Hepatocyte (in vitro differentiated cells): ENCODE data around the gene CBR1. TPM values are rescaled to one million over a fixed set of nuclear protein-coding genes. Genes with fewer than 3 reads are reported as not detected.

Experiments
- DNase-seq: peaks from one replicate; pipeline ENCODE4 v3.0.0-alpha.2; 2016; ENCODE audit warnings: low spot score
- H2AFZ ChIP-seq: fragments of 200-600 bp; sonication (generic); 2 replicates; pipeline ENCODE4 v1.6.0; 2016; ENCODE audit warnings: antibody characterized with exemption, mild to moderate bottlenecking
- H3K27ac ChIP-seq: fragments of 200-600 bp; sonication (generic); 2 replicates; pipeline ENCODE4 v1.5.1; 2016; ENCODE audit warnings: mild to moderate bottlenecking
- H3K27me3 ChIP-seq: fragments of 200-600 bp; sonication (generic); 2 replicates; pipeline ENCODE4 v1.6.1; 2016
- H3K36me3 ChIP-seq: fragments of 200-600 bp; sonication (generic); replicated peaks from 2 replicates; pipeline ENCODE4 v1.5.1; 2016; ENCODE audit warnings: low read depth; ENCODE audit not compliant: insufficient read depth
- H3K4me1 ChIP-seq: fragments of 200-600 bp; sonication (generic); 2 replicates; pipeline ENCODE4 v1.5.1; 2016; ENCODE audit warnings: mild to moderate bottlenecking, moderate library complexity; ENCODE audit not compliant: insufficient read depth
- H3K4me2 ChIP-seq: fragments of 200-600 bp; sonication (generic); 2 replicates; pipeline ENCODE4 v1.6.0; 2016
- H3K4me3 ChIP-seq: fragments of 200-600 bp; sonication (generic); 2 replicates; pipeline ENCODE4 v1.5.1; 2016; ENCODE audit warnings: mild to moderate bottlenecking
- H3K79me2 ChIP-seq: fragments of 200-600 bp; sonication (generic); 2 replicates; pipeline ENCODE4 v1.6.0; 2017; ENCODE audit warnings: mild to moderate bottlenecking
- H3K9me2 ChIP-seq: fragments of 200-600 bp; sonication (generic); replicated peaks from 2 replicates; pipeline ENCODE4 v1.6.0; 2017; ENCODE audit warnings: mild to moderate bottlenecking; ENCODE audit not compliant: insufficient read depth
- H3K9me3 ChIP-seq: fragments of 200-600 bp; sonication (generic); 2 replicates; pipeline ENCODE4 v1.5.1; 2016; ENCODE audit warnings: low read depth, mild to moderate bottlenecking
- H4K20me1 ChIP-seq: fragments of 200-600 bp; sonication (generic); 2 replicates; pipeline ENCODE4 v1.6.0; 2016; ENCODE audit warnings: mild to moderate bottlenecking; ENCODE audit not compliant: insufficient read depth, poor library complexity, severe bottlenecking
- CTCF ChIP-seq: fragments of 200-600 bp; sonication (generic); IDR thresholded peaks from 2 replicates; pipeline ENCODE4 v1.5.1; 2016; ENCODE audit warnings: antibody characterized with exemption, mild to moderate bottlenecking; ENCODE audit not compliant: poor library complexity
- EZH2 ChIP-seq: fragments of 200-600 bp; sonication (generic); IDR thresholded peaks from 2 replicates; pipeline ENCODE4 v1.6.1; 2016; ENCODE audit warnings: antibody characterized with exemption, mild to moderate bottlenecking, borderline replicate concordance
- EZH2phosphoT487 ChIP-seq: fragments of 200-600 bp; sonication (generic); IDR thresholded peaks from one replicate; pipeline ENCODE4 v1.6.1; 2018; ENCODE audit warnings: antibody characterized with exemption, mild to moderate bottlenecking, low read depth, moderate library complexity; ENCODE audit not compliant: unreplicated experiment, severe bottlenecking
- WGBS: methylation state at CpG from one replicate; pipeline ENCODE4 v1.1.6; 2016; ENCODE audit warnings: low lambda C conversion rate; ENCODE audit errors: missing lambda C conversion rate; 5-methylcytosine and 5-hydroxymethylcytosine counted together
- polyA plus RNA-seq: library from polyadenylated mRNA; unstranded; fragments of >200 nt; fragmentation: Nextera tagmentation; extraction: Ambion mirVana; gene quantifications from 2 replicates; pipeline ENCODE4 v1.2.1, GENCODE V29; 2016
- total RNA-seq: library from RNA; depleted of rRNA; stranded (reverse); fragments of >200 nt; gene quantifications from 2 replicates; pipeline ENCODE4 v1.2.3, GENCODE V29; 2014

The CBR1 gene
- total and polyA plus RNA-seq, 2 experiments from 2014 or later = 113 to 130 TPM

GRCh38 chr21:36048357-36048756 is 21.5 kb upstream of the CBR1 start:
- TF ChIP-seq EZH2 (no peak), EZH2phosphoT487 (no peak), CTCF (no peak)
- Histone ChIP-seq H3K4me1 (no peaks in the 10 kb centered on the region), H3K27ac (no peak overlapping the region), H3K9me2 (no peaks in the 10 kb centered on the region), H2AFZ (no peak overlapping the region), H3K9me3 (no peaks in the 10 kb centered on the region), H3K36me3 (peaks cover 4% of the 10 kb centered on the region), H3K27me3 (no peaks in the 10 kb centered on the region), H3K79me2 (no peaks in the 10 kb centered on the region), H3K4me2 (no peak overlapping the region), H4K20me1 (no peaks in the 10 kb centered on the region), H3K4me3 (no peak overlapping the region)
- DNase-seq = no peak
- WGBS = 97% methylated on average over 7 of the region's 7 CpGs

GRCh38 chr21:36052860-36053714 is 16.7 kb upstream of the CBR1 start:
- Histone ChIP-seq H3K4me2 (no peak overlapping the region), H2AFZ (no peak overlapping the region), H3K9me2 (no peaks in the 10 kb centered on the region), H3K36me3 (no peaks in the 10 kb centered on the region), H4K20me1 (no peaks in the 10 kb centered on the region), H3K9me3 (no peaks in the 10 kb centered on the region), H3K4me3 (no peak overlapping the region), H3K27ac (no peak overlapping the region), H3K27me3 (no peaks in the 10 kb centered on the region), H3K79me2 (peaks cover 12% of the 10 kb centered on the region), H3K4me1 (no peaks in the 10 kb centered on the region)
- no peak for DNase-seq
- TF ChIP-seq EZH2 = no peak
- TF ChIP-seq CTCF = no peak
- 97% methylated on average over 10 of the region's 10 CpGs for WGBS

- TF ChIP-seq CTCF (no peak), EZH2 (no peak), EZH2phosphoT487 (no peak)
- H3K4me3 ChIP-seq = no peak overlapping the region
- H3K4me2 ChIP-seq = no peak overlapping the region
- no peak overlapping the region for H2AFZ ChIP-seq
- H4K20me1 ChIP-seq = no peaks in the 10 kb centered on the region
- H3K4me1 ChIP-seq = peaks cover 3% of the 10 kb centered on the region
- no peaks in the 10 kb centered on the region for H3K27me3 ChIP-seq
- 87% methylated on average over 3 of the region's 3 CpGs for WGBS
- no peaks in the 10 kb centered on the region for H3K36me3 ChIP-seq
- H3K27ac ChIP-seq = no peak overlapping the region
- DNase-seq = no peak
- peaks cover 18% of the 10 kb centered on the region for H3K79me2 ChIP-seq
- H3K9me2 ChIP-seq = no peaks in the 10 kb centered on the region
- H3K9me3 ChIP-seq = no peaks in the 10 kb centered on the region
These were observed 16.1 kb upstream of the CBR1 start for GRCh38 chr21:36053715-36054062.

GRCh38 chr21:36055551-36055950 is 14.3 kb upstream of the CBR1 start:
- H3K4me1 ChIP-seq = peaks cover 11% of the 10 kb centered on the region
- no peaks in the 10 kb centered on the region for H3K9me2 ChIP-seq
- no peaks in the 10 kb centered on the region for H3K27me3 ChIP-seq
- H3K4me3 ChIP-seq = no peak overlapping the region
- DNase-seq = no peak
- H2AFZ ChIP-seq = no peak overlapping the region
- no peaks in the 10 kb centered on the region for H4K20me1 ChIP-seq
- TF ChIP-seq EZH2 (no peak), EZH2phosphoT487 (no peak), CTCF (no peak)
- H3K27ac ChIP-seq = no peak overlapping the region
- H3K36me3 ChIP-seq = no peaks in the 10 kb centered on the region
- peaks cover 28% of the 10 kb centered on the region for H3K79me2 ChIP-seq
- 91% methylated on average over 3 of the region's 3 CpGs for WGBS
- no peak overlapping the region for H3K4me2 ChIP-seq
- H3K9me3 ChIP-seq = no peaks in the 10 kb centered on the region
